K562 (cell line): ENCODE data around the gene INSIG1. TPM values are rescaled to one million over a fixed set of nuclear protein-coding genes. Genes with fewer than 3 reads are reported as not detected.

ENCODE experiments used
- ATAC-seq: fragments of 200-7000 bp; cut with Tn5 transposase; 3 replicates; pipeline ENCODE4 v1.9.1; 2020; ENCODE audit warnings: moderate library complexity
- BruUV-seq: library from RNA; stranded (reverse); fragments of 400-500 nt; replicated peaks from 2 replicates; lab custom pipeline; 2021; lab: Mats Ljungman, UMichigan
- CTCF ChIA-PET: fragments of 300-600 bp; formaldehyde crosslinking; extraction: SDS; loops from one replicate; lab custom pipeline; 2021; ENCODE audit warnings: low intra/inter-chr PET ratio; lab: Yijun Ruan, JAX
- POLR2A ChIA-PET: fragments of 300-600, 350-650 bp; sonication (Branson Sonifier 250); formaldehyde crosslinking; extraction: SDS; loops from one replicate; lab custom pipeline; 2021; ENCODE audit warnings: antibody characterized with exemption, inconsistent platforms; lab: Yijun Ruan, JAX
- DNase-seq, 4 experiments: peaks; one replicate each; pipeline versions ENCODE4 v3.0.0 to v3.0.0-alpha.2; 2011 to 2018; ENCODE audit warnings: low spot score in 3 of 4, mixed read lengths in 3 of 4; ENCODE audit errors: extremely low read depth in 1 of 4
- FAIRE-seq: peaks from 2 replicates; lab custom pipeline; 2011; peaks lifted over from hg19 to GRCh38; lab: Jason Lieb, UNC
- H2AFZ ChIP-seq: 2 replicates; pipeline ENCODE4 v1.6.0; 2011; ENCODE audit warnings: low read depth, low read length, control low read depth, inconsistent platforms
- H3K27ac ChIP-seq: fragments of 200-600 bp; 3 replicates; pipeline ENCODE4 v1.8.0; 2011; ENCODE audit warnings: low read depth, mild to moderate bottlenecking, control low read depth, inconsistent platforms, low read length, moderate library complexity, mixed read lengths; ENCODE audit errors: extremely low read depth
- H3K27me3 ChIP-seq, 2 experiments: fragments of 300-600 bp in 1 of 2; 2 replicates in 1 of 2; 3 replicates in 1 of 2; pipeline versions ENCODE4 v1.6.0 to v1.8.0; 2011; ENCODE audit warnings: inconsistent platforms in 2 of 2, low read length in 2 of 2, mild to moderate bottlenecking in 1 of 2, mixed read lengths in 1 of 2, moderate library complexity in 1 of 2; ENCODE audit not compliant: control insufficient read depth in 2 of 2, insufficient read depth in 2 of 2
- H3K36me3 ChIP-seq: fragments of 300-600 bp; 3 replicates; pipeline ENCODE4 v1.8.0; 2011; ENCODE audit warnings: mild to moderate bottlenecking, low read length, inconsistent platforms; ENCODE audit not compliant: control insufficient read depth, insufficient read depth
- H3K4me1 ChIP-seq, 2 experiments: fragments of 200-600 bp in 1 of 2; replicated peaks in 1 of 2; 2 replicates in 1 of 2; 3 replicates in 1 of 2; pipeline versions ENCODE4 v1.5.1 to v1.8.0; 2011; ENCODE audit warnings: inconsistent platforms in 2 of 2, low read length in 2 of 2, mild to moderate bottlenecking in 1 of 2, mixed read lengths in 1 of 2, moderate library complexity in 1 of 2; ENCODE audit not compliant: control insufficient read depth in 2 of 2, insufficient read depth in 2 of 2
- H3K4me2 ChIP-seq: 2 replicates; pipeline ENCODE4 v1.6.1; 2011; ENCODE audit warnings: low read length, control low read depth, inconsistent platforms, mixed read lengths; ENCODE audit not compliant: insufficient read depth
- H3K4me3 ChIP-seq: fragments of 200-600 bp; sonication (generic), shearing (Covaris generic); 2 replicates; pipeline ENCODE4 v1.5.1; 2016; ENCODE audit warnings: control low read depth, inconsistent platforms
- H3K79me2 ChIP-seq: fragments of 200-600 bp; 3 replicates; pipeline ENCODE4 v1.8.0; 2011; ENCODE audit warnings: low read length, inconsistent platforms; ENCODE audit not compliant: control insufficient read depth, insufficient read depth
- H3K9ac ChIP-seq, 2 experiments: 2 replicates each; pipeline versions ENCODE4 v1.6.0 to v1.6.1; 2011; ENCODE audit warnings: low read depth in 2 of 2, low read length in 2 of 2, control low read depth in 1 of 2, inconsistent platforms in 1 of 2, mild to moderate bottlenecking in 1 of 2, mixed read lengths in 1 of 2; ENCODE audit not compliant: insufficient read depth in 1 of 2
- H3K9me1 ChIP-seq: one replicate; pipeline ENCODE4 v1.6.0; 2011; ENCODE audit warnings: inconsistent platforms, mild to moderate bottlenecking, low read length, moderate library complexity; ENCODE audit not compliant: control insufficient read depth, insufficient read depth
- H3K9me3 ChIP-seq: replicated peaks from 2 replicates; pipeline ENCODE4 v1.5.1; 2011; ENCODE audit warnings: low read depth, low read length, inconsistent platforms; ENCODE audit not compliant: control insufficient read depth, insufficient read depth
- H4K20me1 ChIP-seq: replicated peaks from 2 replicates; pipeline ENCODE4 v1.6.1; 2011; ENCODE audit warnings: low read length, inconsistent platforms, mixed read lengths; ENCODE audit not compliant: control insufficient read depth, insufficient read depth
- CAMTA2 ChIP-seq: fragments of 250-450 bp; sonication (Bioruptor Pico); conservative IDR thresholded peaks from 2 replicates; pipeline ENCODE4 v1.5.1; 2022
- IRF2 ChIP-seq: sonication (generic); formaldehyde crosslinking; IDR thresholded peaks from 2 replicates; pipeline ENCODE4 v1.8.1; 2022; ENCODE audit warnings: mild to moderate bottlenecking, missing genetic modification reagents
- MCM2 ChIP-seq: fragments of 450-650 bp; IDR thresholded peaks from 2 replicates; pipeline ENCODE4 v1.6.1; 2017; ENCODE audit warnings: low read depth, mild to moderate bottlenecking
- NR2C2 ChIP-seq, 2 experiments: fragments of 200-800 bp in 1 of 2; sonication (Bioruptor generic) in 1 of 2; sonication (generic) in 1 of 2; formaldehyde crosslinking in 1 of 2; IDR thresholded peaks; 2 replicates each; pipeline versions ENCODE4 v1.6.1 to v1.8.0; 2016 to 2022; ENCODE audit warnings: mild to moderate bottlenecking in 1 of 2, missing compliant biosample characterization in 1 of 2, missing genetic modification characterization in 1 of 2, missing genetic modification reagents in 1 of 2
- PYGO2 ChIP-seq: fragments of 450-650 bp; IDR thresholded peaks from 2 replicates; pipeline ENCODE4 v1.6.1; 2016; ENCODE audit warnings: mild to moderate bottlenecking, missing genetic modification characterization, moderate library complexity, missing compliant biosample characterization
- RBM14 ChIP-seq: fragments of 200-400 bp; formaldehyde crosslinking; IDR thresholded peaks from 2 replicates; pipeline ENCODE4 v1.6.1; 2018; ENCODE audit warnings: low read depth, mild to moderate bottlenecking, low read length, moderate library complexity, borderline replicate concordance; ENCODE audit not compliant: insufficient read depth
- SP1 ChIP-seq: sonication (generic); formaldehyde crosslinking; IDR thresholded peaks from 2 replicates; pipeline ENCODE4 v1.8.1; 2022; ENCODE audit warnings: mild to moderate bottlenecking, missing genetic modification reagents
- SREBF2 ChIP-seq: sonication (generic); formaldehyde crosslinking; IDR thresholded peaks from 2 replicates; pipeline ENCODE4 v1.4.0; 2020; ENCODE audit warnings: mild to moderate bottlenecking, missing genetic modification reagents
- ZNF197 ChIP-seq: fragments of 200-800 bp; sonication (Bioruptor generic); IDR thresholded peaks from 2 replicates; pipeline ENCODE4 v1.6.1; 2016; ENCODE audit warnings: low read depth, missing genetic modification characterization, missing compliant biosample characterization
- ZNF436 ChIP-seq: fragments of 250-450, 450-650 bp; sonication (Bioruptor Pico); formaldehyde crosslinking; IDR thresholded peaks from 2 replicates; pipeline ENCODE4 v1.7.0; 2020; ENCODE audit warnings: mild to moderate bottlenecking
- ZNF561 ChIP-seq: fragments of 450-650 bp; formaldehyde crosslinking; conservative IDR thresholded peaks from 2 replicates; pipeline ENCODE4 v1.4.0; 2020; ENCODE audit warnings: mild to moderate bottlenecking, moderate library complexity
- ZSCAN29 ChIP-seq: fragments of 450-650 bp; IDR thresholded peaks from 2 replicates; pipeline ENCODE4 v1.6.1; 2017
- WGBS: fragments of 100-300 bp; shearing (Covaris generic); methylation state at CpG from one replicate; pipeline ENCODE4 v1.1.6; 2016; ENCODE audit warnings: low coverage, mixed read lengths; ENCODE audit not compliant: insufficient coverage; ENCODE audit errors: missing lambda C conversion rate; 5-methylcytosine and 5-hydroxymethylcytosine counted together
- in situ Hi-C: fragments of 300-500 bp; cut with MboI; formaldehyde crosslinking; loops from 4 replicates; pipeline ENCODE4 v1.15.0; 2018; ENCODE audit warnings: inconsistent platforms, mixed read lengths
- intact Hi-C: fragments of 100-400 bp; cut with micrococcal nuclease; formaldehyde crosslinking; loops from 2 replicates; pipeline ENCODE4 v1.14.2; 2022
- polyA plus RNA-seq, 8 experiments: library from polyadenylated mRNA; depleted of rRNA in 4 of 8; stranded (reverse) in 5 of 8; unstranded in 3 of 8; fragments of >200 nt; fragmentation: Nextera tagmentation in 2 of 8; fragmentation: Illumina TruSeq in 1 of 8; extraction: Ambion mirVana in 2 of 8; extraction: Trizol in 1 of 8; gene quantifications; 2 replicates each; pipeline versions ENCODE4 v1.2.1 to v1.2.3, GENCODE V29; 2011 to 2014; ENCODE audit warnings: inconsistent platforms in 1 of 8, missing spikeins in 1 of 8
- total RNA-seq, 7 experiments: library from RNA; depleted of rRNA in 6 of 7; stranded (reverse); fragments of >200 nt in 6 of 7; fragmentation: Illumina TruSeq in 2 of 7; extraction: Trizol in 2 of 7; gene quantifications; 2 replicates each; pipeline versions ENCODE4 v1.2.1 to v1.2.3, GENCODE V29; 2011 to 2021; ENCODE audit warnings: low replicate concordance in 1 of 7

The INSIG1 gene
- total and polyA plus RNA-seq, 9 of the 15 experiments (the other 6 are each of a cell fraction or from before 2014, with no cell fraction given) = 57.1 to 787 (median 238) TPM

GRCh38 chr7:155270861-155271260 is 26.8 kb upstream of the INSIG1 start:
- in situ Hi-C loops = no loop called here
- TF ChIP-seq PYGO2 = no peak
- TF ChIP-seq ZNF197 = no peak
- TF ChIP-seq ZNF561 (CRISPR knock-in tag) = no peak
- TF ChIP-seq RBM14 = no peak
- no peak for TF ChIP-seq ZSCAN29
- no peak for TF ChIP-seq NR2C2 (CRISPR knock-in tag; IDR thresholded peaks at IDR 0.05)
- TF ChIP-seq NR2C2 (tag; IDR thresholded peaks at IDR 0.05) = no peak
- TF ChIP-seq SREBF2 (CRISPR knock-in tag) = no peak
- no peak for TF ChIP-seq CAMTA2
- TF ChIP-seq ZNF436 = no peak
- no peak for TF ChIP-seq SP1 (CRISPR knock-in tag)
- TF ChIP-seq IRF2 (CRISPR knock-in tag) = no peak
- TF ChIP-seq MCM2 = no peak
- TF ChIP-seq, all 486 proteins: peak for 0
- CTCF ChIA-PET = no interaction called here
- ATAC-seq (no peak), FAIRE-seq (no peak), DNase-seq (no peak)
- H3K4me2 ChIP-seq = no peak overlapping the region
- 1% methylated on average over 3 of the region's 3 CpGs for WGBS
- 0 out of 5 replicates have a peak, but pooled peaks cover 0 to 6% of the 10 kb centered on the region in 2 experiments for H3K4me1 ChIP-seq
- no peak overlapping the region for H3K4me3 ChIP-seq
- BruUV-seq = no TSS peak
- H3K27ac ChIP-seq = no peak overlapping the region
- H3K27me3 ChIP-seq = peaks cover 70 to 92% of the 10 kb centered on the region in 2 experiments
- H3K9me1 ChIP-seq = no peaks in the 10 kb centered on the region
- H2AFZ ChIP-seq = no peak overlapping the region
- no peaks in the 10 kb centered on the region for H3K36me3 ChIP-seq
- H3K9ac ChIP-seq = no peak overlapping the region
- no peaks in the 10 kb centered on the region; the same call in 1 of the 2 replicates for H4K20me1 ChIP-seq
- H3K79me2 ChIP-seq = no peaks in the 10 kb centered on the region
- H3K9me3 ChIP-seq = no peaks in the 10 kb centered on the region
- intact Hi-C loops = no loop called here
- POLR2A ChIA-PET = no interaction called here
